GM21576 (cell line): ENCODE results near the gene WNK2.
"Not testable (repeated sequence)": the region's sequence is repeated elsewhere in the genome, so short reads cannot be mapped to it uniquely, and the experiment has no call there.

Experiments
- ATAC-seq: cut with Tn5 transposase; IDR thresholded peaks from one replicate; pipeline ENCODE4 v1.9.1; 2021; ENCODE audit warnings: mild to moderate bottlenecking, moderate library complexity; ENCODE audit not compliant: unreplicated experiment

The WNK2 gene

DNA sequence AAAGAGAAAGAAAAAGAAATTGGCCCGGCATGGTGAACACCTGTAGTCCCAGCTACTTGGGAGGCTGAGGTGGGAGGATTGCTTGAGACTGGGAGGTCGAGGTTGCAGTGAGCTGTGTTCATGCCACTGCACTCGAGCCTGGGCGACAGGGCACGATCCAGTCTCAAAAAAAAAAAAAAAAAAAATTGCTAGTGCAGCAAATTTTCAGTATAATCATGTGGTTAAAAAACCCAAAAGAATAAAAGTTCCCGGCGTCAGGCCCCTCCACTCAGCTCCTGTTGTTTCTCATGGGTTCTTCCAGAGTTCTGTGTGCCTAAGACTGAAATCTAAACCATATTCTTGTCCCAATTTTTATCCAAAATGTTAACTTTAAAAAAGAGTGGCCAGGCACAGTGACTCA is 49.1 kb downstream of the WNK2 start:
- no peak for ATAC-seq

DNA sequence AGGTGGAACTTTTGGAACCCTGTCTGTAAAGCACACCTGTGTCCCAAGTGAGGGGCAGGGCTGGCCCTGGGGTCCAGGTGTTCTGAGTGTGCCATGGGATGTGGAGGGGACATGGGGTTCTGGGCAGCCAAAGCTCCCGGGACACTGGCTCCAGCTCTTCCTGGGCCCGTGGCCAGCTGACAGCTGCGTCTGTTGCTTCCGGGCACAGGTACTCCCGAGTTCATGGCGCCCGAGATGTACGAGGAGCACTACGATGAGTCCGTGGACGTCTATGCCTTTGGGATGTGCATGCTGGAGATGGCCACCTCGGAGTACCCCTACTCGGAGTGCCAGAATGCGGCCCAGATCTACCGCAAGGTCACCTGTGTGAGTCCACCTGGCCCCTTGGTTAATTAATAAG is 50.7 kb downstream of the WNK2 start:
- ATAC-seq, result no peak

DNA sequence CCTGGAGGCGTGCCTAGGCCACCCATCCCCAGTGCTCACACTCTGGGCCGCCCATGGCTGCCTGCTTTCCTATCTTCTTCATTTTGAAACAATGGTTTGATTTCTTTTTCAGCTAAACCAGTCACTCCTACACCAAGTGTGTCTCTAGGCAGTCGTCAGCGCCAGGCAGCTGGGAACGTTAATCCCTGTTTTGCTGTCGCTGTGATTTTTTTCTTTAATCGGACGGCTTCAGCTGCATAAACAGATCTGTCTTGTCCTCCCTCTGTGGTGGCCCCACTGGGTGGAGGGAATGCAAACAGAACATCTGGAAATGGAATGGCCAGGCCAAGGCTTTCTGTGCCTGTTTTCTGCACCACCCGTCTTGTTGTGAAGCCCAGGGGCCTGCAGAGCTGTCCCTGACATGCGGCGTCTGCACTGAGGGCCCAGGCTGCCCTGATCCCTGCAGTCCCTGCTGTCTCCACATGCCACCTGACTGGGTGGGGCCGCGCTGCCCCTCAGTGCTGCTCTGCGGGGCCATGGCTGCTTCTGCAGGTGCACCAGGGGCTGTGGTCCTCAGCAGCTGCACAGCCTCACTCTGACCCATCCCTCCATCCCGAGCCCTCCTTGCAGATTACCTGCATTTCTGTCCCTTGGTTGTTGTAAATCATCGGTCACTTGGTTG is 51.5 kb downstream of the WNK2 start:
- no peak for ATAC-seq

DNA sequence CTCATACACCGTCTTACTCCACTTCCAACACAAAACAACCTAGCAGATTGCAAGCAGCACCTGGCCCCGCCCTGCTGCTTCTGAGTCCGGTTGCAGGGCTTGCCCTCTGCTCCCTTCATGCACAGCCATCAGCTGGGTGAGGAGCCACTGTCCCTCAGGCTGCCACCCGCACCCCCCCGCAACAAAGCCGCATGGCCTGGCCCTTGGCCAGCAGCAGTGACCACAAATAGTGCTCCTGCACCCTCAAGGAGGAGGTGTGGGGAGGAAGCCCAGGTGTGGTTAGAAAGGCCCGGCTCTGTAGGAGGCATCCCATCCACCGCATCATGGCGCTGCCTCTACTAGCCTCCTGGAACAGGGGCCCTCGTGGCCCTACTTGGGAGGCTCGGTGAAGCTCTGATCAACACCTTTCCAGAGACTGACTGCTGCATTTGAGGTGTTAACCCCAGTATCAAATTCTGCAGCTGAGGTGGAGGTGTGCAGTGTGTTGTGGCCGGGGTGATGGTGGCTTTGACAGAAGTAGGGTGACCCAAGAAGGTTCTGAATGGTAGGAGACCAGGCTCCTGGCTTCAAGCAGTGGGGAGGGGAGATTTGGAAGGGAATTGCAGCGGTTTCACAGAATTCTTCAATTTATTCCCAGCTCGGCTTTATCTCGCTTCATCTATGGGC is 52.7 kb downstream of the WNK2 start:
- no peak for ATAC-seq

DNA sequence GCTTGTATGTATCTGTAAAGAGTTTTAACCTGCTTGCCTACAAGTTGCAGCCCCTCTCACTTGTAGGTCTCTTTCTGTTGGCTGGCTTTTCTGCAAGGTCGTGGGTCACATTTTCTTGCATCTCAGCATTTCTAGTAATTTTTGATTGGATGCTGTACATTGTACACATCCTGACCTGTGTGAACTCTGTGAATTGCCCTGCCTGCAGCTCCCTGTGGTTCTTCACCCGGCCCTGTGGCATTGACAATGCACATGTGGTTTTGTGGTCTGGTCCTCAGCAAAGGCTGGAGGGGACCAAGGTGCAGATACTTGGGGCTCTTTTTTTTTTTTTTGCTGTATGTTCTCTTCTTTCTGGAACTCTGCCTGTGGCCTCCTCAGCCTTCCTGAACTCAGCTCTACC is 53.6 kb downstream of the WNK2 start:
- no peak for ATAC-seq

DNA sequence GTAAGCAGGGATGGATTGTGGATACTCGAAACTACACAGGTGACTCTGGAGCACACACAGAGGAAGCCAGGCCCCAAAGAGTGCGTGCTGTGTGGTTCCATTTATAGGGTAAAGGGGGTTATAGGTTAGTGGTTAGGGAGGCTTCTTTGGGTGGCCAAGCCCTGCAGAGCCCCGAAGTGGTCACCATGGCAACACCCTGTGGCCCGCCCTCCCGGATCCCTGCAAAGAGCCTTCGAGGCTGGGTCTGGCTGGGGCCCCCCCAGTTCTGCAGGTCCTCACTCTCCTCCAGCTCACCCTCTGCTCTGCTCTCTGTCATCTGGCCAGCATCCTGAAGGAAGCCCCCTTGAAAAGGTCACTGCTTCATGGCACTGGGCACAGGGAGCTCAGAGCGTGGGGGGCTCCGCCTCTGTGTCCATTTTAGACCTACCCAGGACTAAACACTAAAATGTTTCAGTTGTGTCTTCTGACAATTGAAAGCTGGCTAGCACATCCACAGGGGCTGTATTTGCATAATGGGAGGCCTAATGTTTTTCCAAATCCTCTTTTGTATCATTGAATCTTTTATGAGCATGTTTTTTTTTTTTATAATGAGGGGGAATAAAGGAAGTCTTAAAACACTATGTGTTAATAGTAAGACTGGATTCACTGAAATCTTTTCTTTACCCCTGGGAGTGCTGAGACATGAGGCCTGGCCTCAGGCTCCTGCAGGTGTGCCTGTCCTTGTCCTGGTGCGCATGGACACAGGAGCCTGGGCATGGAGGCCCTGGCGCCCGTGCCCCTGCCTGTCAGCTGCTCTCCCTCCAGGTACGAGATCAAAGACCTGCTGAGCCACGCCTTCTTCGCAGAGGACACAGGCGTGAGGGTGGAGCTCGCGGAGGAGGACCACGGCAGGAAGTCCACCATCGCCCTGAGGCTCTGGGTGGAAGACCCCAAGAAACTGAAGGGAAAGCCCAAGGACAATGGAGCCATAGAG is 55.3 kb downstream of the WNK2 start:
- ATAC-seq, result no peak

DNA sequence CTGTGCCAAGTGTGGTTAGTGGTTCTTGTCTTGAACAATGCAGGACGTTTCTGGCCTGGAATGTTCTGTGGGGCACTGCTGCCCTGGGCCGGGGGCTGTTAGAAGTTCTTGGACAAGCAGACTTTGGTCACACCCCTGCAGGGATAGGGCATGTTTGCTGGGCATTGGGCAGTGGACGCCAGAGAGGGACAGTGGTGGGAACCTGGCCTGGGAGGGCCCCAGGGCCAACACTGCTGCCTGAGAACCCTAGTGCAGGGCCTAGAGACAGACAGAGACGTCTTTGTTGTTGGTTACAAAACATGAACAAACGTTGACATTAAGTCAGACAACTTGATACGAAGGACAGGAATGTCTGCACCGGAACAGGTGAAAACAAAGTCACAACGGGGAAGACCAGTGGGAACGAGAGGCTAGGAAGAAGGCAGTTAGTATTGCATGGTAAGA is 57.0 kb downstream of the WNK2 start:
- ATAC-seq, result no peak

DNA sequence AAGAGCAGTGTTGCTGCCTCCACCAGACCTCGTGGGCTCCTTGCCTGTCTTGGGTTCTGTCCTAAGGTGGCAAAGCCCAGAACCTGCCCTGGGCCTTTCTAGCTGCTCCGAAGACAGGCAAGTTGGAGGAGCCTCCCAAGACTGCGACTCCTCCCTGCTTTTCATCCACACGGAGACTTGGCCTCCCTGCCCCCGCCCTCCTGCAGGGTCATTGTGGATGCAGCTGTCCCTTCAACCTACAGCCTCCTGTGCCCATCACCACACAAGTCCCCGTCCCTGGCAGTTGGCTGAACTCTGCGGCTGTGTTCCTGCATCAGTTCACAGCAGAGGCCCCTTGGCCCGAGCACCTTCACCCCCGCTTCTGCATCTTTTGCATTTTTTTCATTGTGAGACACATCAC is 59.2 kb downstream of the WNK2 start:
- ATAC-seq, result no peak

DNA sequence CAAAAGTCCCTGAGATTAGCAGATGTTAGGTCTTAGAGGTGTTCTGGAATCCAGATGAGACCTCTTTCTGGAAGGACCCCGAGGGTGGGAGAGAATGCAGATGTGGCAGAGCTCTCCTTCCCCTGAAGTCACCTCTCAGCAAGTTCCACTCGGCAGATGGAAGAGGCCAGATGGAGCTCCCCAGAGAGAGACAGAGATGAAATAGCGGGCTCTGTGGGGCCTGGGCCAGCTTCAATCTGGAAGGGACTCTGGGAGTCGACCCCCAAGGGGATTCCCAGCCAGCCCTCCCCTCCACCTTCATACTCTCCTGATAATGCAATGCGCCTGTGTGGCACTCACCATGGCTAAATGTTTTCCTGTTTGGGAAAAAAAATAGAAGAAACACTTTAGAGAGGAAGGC is 60.2 kb downstream of the WNK2 start:
- ATAC-seq, result no peak

DNA sequence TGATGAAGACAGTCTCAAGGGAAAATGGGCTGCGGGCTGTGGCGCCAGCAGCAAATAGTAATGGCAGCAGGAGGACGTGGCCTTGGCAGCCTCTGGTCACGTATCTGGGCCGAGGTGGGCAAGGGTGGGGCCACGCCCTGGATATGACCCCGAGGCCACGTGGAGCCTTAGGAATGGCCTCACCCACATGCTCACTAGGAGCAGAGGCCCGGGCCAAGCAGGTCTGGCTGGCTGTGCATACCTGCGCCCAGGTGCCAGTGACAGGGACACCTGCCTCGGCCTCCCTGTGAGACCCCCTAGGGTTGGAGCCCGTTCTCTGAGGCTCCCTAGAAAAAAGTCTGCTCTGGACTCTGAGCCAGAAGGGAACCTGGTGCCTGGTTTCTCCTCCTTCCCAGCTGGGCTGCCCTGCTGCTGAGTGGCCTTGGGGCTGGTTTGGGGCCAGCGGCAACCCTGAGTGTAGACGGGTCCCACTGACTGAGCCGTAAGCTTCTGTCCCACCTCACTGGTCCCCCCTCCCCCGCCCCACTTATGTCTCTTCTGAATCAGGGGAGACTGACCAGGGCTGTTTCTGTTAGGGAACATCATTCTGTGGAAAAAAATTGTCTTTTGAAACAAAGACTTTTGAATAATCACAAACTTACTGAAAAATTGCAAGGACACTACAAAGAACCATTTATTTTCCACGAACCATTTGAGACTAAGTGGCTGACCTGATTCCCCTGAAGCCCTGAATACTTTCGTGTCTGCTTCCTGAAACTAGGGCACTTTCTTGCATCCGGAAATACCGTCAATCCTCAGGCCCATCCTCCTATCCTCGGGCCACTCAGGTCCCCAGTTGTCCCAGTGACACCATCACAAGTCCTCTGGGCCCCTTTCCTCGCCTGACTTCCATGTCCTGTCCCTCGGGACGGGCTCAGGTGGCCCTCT is 60.8 kb downstream of the WNK2 start:
- no peak for ATAC-seq

DNA sequence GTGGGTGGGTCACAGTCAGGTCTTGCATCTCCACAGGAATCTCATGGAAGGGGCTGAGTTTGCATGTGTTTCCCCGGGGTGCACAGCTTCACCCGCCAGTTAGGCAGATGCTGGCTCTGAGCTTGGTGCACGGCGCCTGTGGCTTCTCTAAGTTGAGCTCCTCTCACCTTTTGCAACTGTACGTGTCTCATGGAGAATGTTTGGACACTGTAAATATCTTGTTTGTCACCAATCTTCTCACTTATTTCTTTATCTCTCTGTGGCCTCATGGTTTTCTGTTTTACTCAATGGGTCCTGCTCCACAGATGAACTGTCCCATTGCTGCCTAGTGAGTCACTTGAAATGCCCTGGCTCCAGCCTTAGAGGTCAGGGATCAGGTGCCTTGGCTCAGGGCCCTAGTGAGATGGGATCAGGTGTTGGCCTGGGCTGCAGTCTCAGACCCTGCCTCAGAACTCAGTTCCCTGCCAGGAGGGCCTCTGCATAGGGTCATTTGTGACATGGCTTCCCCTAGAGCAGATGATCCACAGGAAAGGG is 61.6 kb downstream of the WNK2 start:
- no peak for ATAC-seq

DNA sequence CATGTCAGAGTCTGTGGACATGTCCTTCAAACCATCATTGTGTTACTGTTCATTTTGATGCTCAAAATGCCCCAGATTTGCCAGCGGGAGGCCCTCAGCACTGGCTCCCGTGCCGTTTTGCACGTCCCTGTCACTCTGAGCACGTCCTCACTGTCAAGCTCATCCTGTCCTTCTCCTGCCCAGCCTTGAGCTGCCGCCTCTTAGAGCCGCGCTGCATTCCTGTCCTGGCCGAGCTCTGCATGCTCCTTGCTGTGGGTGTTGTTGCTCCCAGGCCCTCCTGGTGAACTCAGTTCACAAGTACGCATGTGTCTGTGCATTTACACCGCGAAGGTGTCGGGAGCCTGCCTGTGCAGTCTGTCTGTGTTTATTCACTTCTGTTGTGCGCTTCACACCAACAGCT is 62.2 kb downstream of the WNK2 start:
- ATAC-seq, result no peak

DNA sequence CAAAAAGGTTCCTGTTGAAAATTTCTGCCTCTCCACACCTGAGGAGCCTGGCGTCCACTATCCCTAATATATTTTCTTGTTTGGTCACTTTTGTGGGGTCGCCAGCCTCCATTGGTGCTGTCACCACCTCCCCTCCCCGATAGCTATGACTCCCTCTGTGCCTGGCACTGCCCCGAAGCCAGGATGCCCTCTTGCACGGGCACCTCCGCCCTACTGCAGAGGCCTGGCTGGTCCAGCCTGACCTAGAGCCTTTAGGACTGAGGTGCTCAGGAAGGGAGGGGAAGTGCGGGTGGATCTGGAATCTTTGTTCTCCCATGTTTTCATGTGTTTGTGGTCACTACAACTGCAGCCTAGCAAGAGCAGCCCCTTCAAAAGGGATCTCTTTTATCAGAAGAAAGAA is 62.6 kb downstream of the WNK2 start:
- ATAC-seq, result no peak

DNA sequence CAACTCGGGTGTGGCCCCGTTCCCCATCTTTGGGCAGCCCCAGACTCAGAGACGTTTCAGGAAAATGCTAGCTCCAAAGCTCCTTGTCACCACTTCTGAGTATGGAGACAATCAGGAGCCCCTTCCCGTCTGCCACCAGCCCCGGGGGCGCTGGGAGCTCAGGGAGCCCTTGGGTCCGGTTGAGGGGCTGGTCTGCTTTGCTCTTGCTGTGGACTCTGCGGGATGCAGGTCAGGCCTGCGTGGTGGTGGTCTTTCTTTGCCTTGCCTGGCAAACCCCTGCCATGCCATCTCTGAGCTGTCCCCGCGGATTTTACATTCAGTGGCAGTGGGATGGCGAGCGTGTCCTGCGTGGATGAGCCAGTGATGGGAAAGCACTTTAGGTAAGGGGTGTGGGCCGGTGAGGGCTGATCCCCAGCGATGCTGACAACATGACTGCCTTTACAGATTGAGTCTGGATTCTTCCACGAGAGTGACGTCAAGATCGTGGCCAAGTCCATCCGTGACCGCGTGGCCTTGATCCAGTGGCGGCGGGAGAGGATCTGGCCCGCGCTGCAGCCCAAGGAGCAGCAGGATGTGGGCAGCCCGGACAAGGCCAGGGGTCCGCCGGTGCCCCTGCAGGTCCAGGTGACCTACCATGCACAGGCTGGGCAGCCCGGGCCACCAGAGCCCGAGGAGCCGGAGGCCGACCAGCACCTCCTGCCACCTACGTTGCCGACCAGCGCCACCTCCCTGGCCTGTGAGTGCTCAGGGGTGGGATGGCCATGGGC is 63.3 kb downstream of the WNK2 start:
- ATAC-seq, result no peak

DNA sequence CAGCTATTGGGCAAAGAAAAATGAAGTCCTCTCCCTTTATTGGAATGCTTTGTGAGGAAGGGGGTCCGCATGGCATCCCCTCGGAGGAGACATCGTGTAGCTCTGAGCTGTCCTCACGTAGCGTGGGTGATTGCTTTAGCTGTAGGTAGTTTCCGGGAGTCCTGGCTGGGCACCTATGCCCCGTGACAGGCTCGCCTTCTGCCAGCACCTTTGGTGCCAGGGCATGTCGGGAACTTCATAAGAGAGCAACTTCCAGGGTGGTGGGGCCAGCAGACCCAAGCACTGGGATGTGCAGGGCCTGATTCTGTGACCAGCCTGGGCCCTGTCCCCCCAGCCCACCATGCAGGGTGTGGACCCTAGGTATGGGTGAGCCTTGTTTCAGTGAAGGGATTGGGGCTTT is 64.0 kb downstream of the WNK2 start:
- no peak for ATAC-seq

DNA sequence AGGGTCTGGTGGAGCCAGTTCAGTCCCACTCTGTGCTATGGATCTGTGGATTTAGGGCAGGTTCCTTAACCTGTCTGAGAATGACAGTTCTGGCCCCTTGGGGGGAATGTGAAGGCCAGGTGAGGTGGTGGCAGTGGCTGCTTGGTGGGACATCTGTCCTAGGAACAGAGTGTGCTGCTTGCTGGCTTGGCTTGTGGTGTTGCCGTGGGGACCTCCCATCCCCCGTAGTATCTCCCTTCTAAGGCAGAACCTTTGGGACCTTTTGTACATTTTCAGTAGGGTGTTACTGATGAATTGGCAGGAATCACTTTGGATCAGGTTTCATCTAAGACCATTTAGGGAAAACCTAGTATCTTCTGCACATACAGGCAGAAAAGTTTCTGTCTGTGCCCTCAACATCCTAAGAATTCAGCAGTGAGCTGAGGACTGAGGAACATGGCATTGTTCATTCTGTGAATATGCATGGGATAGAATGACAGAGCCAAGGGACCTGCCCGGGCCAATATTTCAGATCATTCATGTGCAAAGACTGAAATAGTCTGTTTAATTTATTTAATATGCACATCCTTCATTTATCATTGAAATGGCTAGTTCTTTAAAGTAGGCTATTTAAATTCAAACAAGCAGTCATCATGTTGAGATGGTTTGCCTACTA is 64.6 kb downstream of the WNK2 start:
- no peak for ATAC-seq

DNA sequence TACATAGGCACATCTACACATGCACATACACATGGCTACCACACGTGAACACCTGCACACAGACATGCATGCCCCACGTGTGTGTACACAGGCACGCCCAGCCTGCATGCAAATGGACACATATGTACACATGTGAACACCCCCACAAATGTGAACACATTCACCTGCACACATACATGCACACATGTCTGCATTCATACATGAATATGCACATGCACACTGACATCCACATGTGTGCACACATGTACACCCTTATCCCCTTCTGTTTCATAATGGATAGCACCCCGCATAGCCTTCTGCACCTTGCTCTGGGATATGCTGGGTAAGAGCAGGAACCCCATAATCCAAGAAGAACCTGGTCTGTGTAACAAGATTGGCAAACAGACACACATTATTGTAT is 66.2 kb downstream of the WNK2 start:
- ATAC-seq, result no peak

DNA sequence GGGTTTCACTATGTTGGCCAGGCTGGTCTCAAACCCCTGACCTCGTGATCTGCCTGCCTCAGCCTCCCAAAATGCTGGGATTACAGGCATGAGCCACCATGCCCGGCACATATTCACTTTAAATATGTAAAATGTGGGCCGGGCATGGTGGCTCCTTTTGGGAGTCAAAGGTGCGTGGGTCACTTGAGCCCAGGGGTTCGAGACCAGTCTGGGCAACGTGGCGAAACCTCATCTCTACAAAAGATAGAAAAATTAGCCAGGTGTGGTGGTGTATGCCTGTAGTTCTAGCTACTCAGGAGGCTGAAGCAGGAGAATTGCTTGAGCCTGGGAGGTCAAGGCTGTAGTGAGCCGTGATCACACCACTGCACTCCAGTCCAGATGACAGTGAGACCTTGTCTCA is 67.4 kb downstream of the WNK2 start:
- not testable (repeated sequence) for ATAC-seq

DNA sequence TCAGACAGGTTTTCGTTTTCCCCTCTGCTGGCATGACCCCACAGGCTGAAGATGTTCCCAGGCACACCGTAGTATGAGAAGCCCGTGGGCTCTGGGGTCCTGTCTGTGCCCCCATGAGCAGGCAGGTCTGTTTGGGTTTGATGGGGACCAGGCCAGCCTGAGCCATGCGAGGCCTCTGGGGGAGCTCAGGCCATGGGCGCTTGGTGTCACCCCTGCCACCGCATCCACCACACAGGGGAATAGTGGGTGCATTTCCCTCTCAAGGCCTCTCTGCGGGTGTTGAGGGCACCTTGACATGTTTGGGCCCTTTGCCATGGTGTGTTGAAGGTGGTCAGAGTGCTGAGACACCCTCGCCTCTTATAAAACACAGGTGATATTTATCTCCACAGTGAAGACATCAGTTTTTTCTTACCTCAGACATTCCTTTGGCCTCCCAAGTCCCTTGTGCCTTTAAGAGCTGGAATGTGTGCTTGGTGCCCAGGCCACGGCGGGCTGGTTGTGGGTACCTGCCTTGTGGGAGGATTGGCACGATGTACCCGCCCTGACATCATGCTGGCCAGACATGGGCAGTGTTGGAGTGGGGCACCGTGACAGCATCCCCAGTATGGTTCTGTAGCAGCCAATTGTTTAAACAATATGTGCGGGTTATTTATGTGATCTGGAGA is 68.3 kb downstream of the WNK2 start:
- no peak for ATAC-seq
